ENCODE results near the gene LIPC. TPM values are rescaled to one million over a fixed set of nuclear protein-coding genes. Genes with fewer than 3 reads are reported as not detected.

Gene LIPC
- total RNA-seq, 1 donor from 2014 or later, result 0.62 TPM

DNA sequence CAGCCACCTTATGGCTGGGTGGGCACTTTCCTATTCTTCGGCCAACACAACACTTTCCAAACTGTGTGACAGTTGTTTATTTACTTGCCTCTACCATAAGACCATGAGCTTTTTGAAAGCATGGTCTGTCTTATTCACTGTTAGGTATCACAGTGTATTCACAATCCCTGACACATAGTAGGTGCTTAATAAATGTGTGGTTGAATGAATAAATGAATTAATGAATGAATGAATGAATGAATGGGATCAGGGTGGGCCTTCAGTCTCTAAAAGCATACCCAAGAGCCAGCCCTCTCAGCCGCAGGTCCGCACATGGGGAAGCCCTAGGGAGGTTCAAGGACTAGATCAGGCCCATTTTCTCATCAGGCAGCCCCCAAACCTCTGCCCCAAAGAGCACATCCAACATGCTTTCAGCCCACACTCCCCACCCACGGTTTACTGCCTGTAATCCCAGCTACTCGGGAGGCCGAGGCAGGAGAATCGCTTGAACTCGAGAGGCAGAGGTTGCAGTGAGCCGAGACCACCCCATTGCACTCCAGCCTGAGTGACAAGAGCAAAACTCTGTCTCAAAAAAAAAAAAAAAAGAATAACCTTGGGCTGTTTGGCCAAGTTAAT lies 95.9 kb downstream of the LIPC start:
- Mint-ChIP-seq H3K9me3 (no peaks in the 10 kb centered on the region), H3K27ac (no peak overlapping the region), H3K36me3 (ENCODE audit: low read depth) (no peaks in the 10 kb centered on the region), H3K4me3 (no peak overlapping the region), H3K4me1 (ENCODE audit: low read depth) (peaks cover 6% of the 10 kb centered on the region), H3K27me3 (ENCODE audit: insufficient read depth) (no peaks in the 10 kb centered on the region)
- no peak for DNase-seq (ENCODE audit: low spot score)
- intact Hi-C loops (cut with micrococcal nuclease), result no loop called here

DNA sequence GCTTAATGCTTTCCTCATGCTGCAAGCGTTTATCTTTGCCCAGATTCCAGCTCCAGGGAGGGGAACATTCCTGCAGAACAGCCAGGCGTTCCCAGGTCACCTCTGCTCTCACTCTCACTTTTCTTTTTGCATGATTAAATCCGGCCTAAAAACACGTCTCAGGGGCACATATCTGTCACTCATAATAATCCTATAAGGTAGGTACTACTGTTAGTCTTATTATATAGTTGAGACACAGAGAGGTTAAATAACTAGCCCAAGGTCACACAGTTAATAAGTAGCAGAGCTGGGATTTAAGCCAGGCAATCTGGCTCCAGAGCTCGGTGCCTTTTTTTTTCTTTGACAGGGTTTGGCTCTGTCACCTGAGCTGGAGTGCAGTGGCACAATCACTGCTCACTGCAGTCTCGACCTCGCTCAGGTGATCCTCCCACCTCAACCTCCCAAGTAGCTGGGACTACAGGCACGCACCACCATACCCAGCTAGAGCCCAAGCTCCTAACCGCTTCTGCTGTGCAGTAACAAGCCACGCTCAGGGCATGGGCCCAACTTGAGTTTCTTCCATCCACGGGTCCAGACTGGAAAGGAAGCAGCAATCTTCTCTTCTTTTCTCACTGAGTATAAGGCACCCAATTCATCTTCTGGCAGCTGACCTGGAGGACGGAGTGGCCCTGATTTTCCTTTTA lies 96.5 kb downstream of the LIPC start:
- Mint-ChIP-seq H3K27me3 (ENCODE audit: insufficient read depth) (no peaks in the 10 kb centered on the region), H3K9me3 (no peaks in the 10 kb centered on the region), H3K4me3 (no peak overlapping the region), H3K36me3 (ENCODE audit: low read depth) (no peaks in the 10 kb centered on the region), H3K4me1 (ENCODE audit: low read depth) (peaks cover 6% of the 10 kb centered on the region), H3K27ac (no peak overlapping the region)
- no peak for DNase-seq (ENCODE audit: low spot score)
- intact Hi-C loops (cut with micrococcal nuclease), result no loop called here

DNA sequence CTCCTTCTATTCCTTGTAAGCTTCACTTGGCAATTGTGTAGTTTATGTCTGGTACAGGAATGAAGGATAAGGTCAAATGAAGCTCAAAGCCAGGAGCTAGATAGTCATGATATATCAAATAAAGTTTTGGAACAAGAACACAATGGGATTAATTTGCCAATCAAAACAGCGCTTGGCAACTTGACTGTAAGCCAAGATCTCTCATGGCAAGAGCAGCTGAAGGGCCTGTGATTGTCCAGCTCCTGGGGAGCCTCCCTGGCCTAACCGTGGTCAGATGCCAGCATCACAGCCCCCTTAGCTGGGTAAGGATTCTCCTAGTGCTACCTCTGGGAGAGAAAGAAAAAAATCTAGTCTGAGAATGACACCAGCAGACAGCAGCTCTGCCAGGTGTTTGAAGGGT lies 97.2 kb downstream of the LIPC start:
- DNase-seq (ENCODE audit: low spot score), result no peak
- H3K27ac Mint-ChIP-seq, result no peak overlapping the region
- intact Hi-C loops (cut with micrococcal nuclease), result no loop called here
- H3K4me1 Mint-ChIP-seq (ENCODE audit: low read depth), result peaks cover 6% of the 10 kb centered on the region
- no peaks in the 10 kb centered on the region for H3K9me3 Mint-ChIP-seq
- H3K4me3 Mint-ChIP-seq, result no peak overlapping the region
- H3K36me3 Mint-ChIP-seq (ENCODE audit: low read depth), result peaks cover 3% of the 10 kb centered on the region
- H3K27me3 Mint-ChIP-seq (ENCODE audit: insufficient read depth), result peaks cover 3% of the 10 kb centered on the region

DNA sequence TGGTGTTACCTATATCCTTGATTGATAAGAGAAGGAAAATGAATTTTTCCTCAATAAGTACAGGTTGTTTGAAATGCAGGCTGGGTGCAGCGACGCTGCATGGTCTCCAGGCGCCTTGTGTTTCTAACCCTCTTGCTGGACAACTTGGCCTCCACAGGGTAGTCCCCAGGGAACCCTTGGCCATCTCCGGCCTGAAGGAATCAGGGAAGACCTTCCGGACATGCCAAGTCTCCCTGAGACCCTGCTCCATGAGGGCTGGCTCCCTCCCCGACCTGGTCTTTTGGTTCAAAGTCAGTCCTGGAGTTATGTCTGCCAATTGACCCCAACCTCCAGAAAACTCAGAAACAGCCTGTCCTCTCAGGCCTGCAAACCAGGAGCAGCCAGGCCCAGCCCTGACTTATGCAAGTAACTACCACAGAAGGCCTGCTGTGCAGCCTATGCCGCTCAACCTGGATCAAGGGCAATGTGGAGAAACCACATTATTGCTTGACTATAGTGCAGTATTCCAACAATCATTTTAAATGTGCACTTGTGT lies 98.3 kb downstream of the LIPC start:
- Mint-ChIP-seq H3K4me3 (no peak overlapping the region), H3K27me3 (ENCODE audit: insufficient read depth) (peaks cover 3% of the 10 kb centered on the region), H3K9me3 (no peaks in the 10 kb centered on the region), H3K4me1 (ENCODE audit: low read depth) (peaks cover 4% of the 10 kb centered on the region), H3K36me3 (ENCODE audit: low read depth) (peaks cover 3% of the 10 kb centered on the region), H3K27ac (no peak overlapping the region)
- DNase-seq (ENCODE audit: low spot score), result no peak
- intact Hi-C loops (cut with micrococcal nuclease), result no loop called here

DNA sequence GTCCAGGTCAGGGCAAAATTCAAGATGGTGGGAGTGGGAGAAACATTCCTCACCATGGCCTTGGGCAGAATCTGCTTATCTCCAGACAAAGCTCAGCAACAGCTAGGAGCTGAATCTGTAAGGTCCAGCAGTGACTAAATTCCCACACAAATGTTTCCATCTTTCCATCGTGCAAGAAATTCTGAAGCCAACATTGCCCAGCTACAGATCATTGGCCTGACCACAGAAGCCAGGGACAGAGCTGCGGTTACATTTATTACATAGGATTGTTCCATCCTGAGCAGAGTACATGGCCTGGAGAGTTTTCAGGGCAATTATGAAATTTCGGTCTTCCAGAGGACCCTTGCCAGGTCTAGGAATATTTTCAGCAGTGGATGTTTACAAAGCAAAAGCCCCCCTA lies 100.3 kb downstream of the LIPC start:
- Mint-ChIP-seq H3K27ac (no peak overlapping the region), H3K36me3 (ENCODE audit: low read depth) (peaks cover 3% of the 10 kb centered on the region), H3K4me1 (ENCODE audit: low read depth) (no peaks in the 10 kb centered on the region), H3K27me3 (ENCODE audit: insufficient read depth) (peaks cover 5% of the 10 kb centered on the region), H3K9me3 (no peaks in the 10 kb centered on the region), H3K4me3 (no peak overlapping the region)
- DNase-seq (ENCODE audit: low spot score), result no peak
- intact Hi-C loops (cut with micrococcal nuclease), result no loop called here

DNA sequence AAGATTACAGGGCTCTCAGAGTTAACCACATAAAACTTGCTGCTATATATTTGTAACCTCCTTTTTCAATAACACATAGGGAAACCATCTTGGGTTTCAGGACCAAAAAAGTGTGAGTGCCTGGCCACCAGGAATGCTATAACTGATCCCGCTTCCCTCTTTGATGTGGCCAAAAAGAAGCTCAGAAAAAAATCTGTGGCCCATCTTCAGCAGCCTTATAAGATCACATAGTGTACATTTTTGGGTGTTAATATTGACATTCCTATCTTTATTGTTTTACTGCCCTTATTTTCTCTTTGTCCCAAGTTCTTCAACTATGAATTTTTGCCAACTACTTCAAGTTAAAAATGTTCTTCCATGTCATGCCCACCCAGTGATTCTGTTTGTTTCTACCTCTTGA lies 102.8 kb downstream of the LIPC start:
- H3K27ac Mint-ChIP-seq, result no peak overlapping the region
- H3K4me3 Mint-ChIP-seq, result no peak overlapping the region
- peaks cover 3% of the 10 kb centered on the region for H3K36me3 Mint-ChIP-seq (ENCODE audit: low read depth)
- no peaks in the 10 kb centered on the region for H3K9me3 Mint-ChIP-seq
- DNase-seq (ENCODE audit: low spot score), result no peak
- peaks cover 8% of the 10 kb centered on the region for H3K27me3 Mint-ChIP-seq (ENCODE audit: insufficient read depth)
- intact Hi-C loops (cut with micrococcal nuclease), result no loop called here
- no peaks in the 10 kb centered on the region for H3K4me1 Mint-ChIP-seq (ENCODE audit: low read depth)

DNA sequence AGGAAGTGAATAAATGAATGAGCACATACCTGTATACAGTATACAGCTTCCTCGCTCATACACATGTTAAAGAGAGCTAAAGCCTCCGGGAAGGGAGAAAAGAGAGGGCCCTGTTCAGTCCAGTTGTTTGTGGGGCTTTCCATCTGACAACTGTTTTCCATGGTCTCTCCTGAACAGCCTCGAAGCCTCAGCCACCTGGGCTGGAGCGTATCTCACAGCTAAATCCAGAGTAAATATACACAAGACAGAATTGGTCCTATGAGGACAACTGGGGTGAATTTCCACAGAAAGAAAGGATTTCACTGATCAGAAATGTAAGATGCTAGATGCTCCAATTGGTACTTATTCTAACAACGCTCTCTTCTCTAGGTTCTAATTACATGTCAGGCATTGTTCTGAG lies 103.5 kb downstream of the LIPC start:
- DNase-seq (ENCODE audit: low spot score), result no peak
- intact Hi-C loops (cut with micrococcal nuclease), result no loop called here
- no peak overlapping the region for H3K4me3 Mint-ChIP-seq
- no peaks in the 10 kb centered on the region for H3K9me3 Mint-ChIP-seq
- no peaks in the 10 kb centered on the region for H3K4me1 Mint-ChIP-seq (ENCODE audit: low read depth)
- peaks cover 3% of the 10 kb centered on the region for H3K36me3 Mint-ChIP-seq (ENCODE audit: low read depth)
- H3K27me3 Mint-ChIP-seq (ENCODE audit: insufficient read depth), result peaks cover 8% of the 10 kb centered on the region
- H3K27ac Mint-ChIP-seq, result no peak overlapping the region

DNA sequence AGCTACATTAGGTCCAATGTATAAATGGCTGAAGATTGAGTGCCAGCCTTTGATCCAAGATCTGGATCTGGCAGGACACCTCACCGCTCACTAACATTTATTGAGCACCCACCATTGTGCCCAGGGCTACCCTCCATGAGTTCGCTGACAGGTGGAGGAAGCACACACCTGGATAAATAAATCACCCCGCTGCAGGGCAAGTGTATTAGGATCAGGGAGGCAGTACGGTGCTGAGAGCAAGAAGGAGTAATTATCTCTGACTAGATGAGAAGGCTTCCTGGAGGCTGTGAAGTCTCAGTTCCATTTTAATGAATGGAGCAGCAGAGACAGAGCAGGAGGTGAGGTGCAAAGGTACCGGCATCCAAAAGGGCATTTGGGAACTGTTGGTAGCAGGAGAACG lies 104.1 kb downstream of the LIPC start:
- Mint-ChIP-seq H3K27ac (no peak overlapping the region), H3K9me3 (no peaks in the 10 kb centered on the region), H3K27me3 (ENCODE audit: insufficient read depth) (peaks cover 8% of the 10 kb centered on the region), H3K4me1 (ENCODE audit: low read depth) (no peaks in the 10 kb centered on the region), H3K36me3 (ENCODE audit: low read depth) (peaks cover 5% of the 10 kb centered on the region), H3K4me3 (no peak overlapping the region)
- intact Hi-C loops (cut with micrococcal nuclease), result no loop called here
- DNase-seq (ENCODE audit: low spot score), result no peak

DNA sequence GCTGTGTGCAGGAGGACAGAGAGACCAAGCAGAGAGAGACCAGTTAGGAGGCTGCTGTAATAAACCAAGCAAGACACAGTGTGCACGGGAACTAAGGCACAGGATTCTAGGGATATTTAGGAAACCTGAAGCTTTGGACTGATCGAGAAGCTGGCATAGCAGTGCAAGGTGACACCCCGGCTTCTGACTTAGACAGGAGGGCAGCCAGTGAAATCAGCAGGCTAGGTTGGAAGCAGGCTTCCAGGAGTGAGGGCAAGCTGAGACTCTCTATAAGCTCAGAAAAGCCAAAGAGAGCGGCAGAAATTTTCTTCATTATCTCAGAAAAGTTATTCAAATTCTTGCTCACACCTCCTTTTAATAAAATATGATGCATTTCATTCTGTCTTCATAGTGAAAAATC lies 104.6 kb downstream of the LIPC start:
- peaks cover 5% of the 10 kb centered on the region for H3K36me3 Mint-ChIP-seq (ENCODE audit: low read depth)
- intact Hi-C loops (cut with micrococcal nuclease), result no loop called here
- no peaks in the 10 kb centered on the region for H3K9me3 Mint-ChIP-seq
- no peak overlapping the region for H3K4me3 Mint-ChIP-seq
- H3K27me3 Mint-ChIP-seq (ENCODE audit: insufficient read depth), result peaks cover 8% of the 10 kb centered on the region
- no peaks in the 10 kb centered on the region for H3K4me1 Mint-ChIP-seq (ENCODE audit: low read depth)
- no peak overlapping the region for H3K27ac Mint-ChIP-seq
- DNase-seq (ENCODE audit: low spot score), result no peak

DNA sequence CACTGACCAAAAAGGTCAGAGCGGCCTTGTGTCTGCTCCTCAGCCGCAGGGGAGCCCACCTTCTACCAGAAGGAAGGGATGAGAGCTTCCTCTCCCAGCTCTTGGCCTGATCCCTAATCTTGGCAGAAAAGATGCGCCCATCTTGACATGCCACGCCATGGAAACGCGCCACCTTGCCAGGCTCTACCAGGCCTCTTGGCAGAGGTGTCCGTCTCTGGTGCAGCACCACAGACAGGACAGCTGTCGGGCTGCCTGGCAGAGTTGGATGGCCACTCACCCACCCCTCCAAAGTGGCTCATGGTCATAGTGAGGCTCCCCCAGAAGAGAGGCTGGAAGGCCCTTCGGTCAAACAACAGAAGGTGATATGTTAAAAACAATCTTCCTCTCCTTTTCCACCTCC lies 105.2 kb downstream of the LIPC start:
- Mint-ChIP-seq H3K4me3 (no peak overlapping the region), H3K9me3 (no peaks in the 10 kb centered on the region), H3K27ac (no peak overlapping the region), H3K4me1 (ENCODE audit: low read depth) (peaks cover 3% of the 10 kb centered on the region), H3K27me3 (ENCODE audit: insufficient read depth) (peaks cover 8% of the 10 kb centered on the region), H3K36me3 (ENCODE audit: low read depth) (peaks cover 5% of the 10 kb centered on the region)
- intact Hi-C loops (cut with micrococcal nuclease), result no loop called here
- DNase-seq (ENCODE audit: low spot score), result no peak

DNA sequence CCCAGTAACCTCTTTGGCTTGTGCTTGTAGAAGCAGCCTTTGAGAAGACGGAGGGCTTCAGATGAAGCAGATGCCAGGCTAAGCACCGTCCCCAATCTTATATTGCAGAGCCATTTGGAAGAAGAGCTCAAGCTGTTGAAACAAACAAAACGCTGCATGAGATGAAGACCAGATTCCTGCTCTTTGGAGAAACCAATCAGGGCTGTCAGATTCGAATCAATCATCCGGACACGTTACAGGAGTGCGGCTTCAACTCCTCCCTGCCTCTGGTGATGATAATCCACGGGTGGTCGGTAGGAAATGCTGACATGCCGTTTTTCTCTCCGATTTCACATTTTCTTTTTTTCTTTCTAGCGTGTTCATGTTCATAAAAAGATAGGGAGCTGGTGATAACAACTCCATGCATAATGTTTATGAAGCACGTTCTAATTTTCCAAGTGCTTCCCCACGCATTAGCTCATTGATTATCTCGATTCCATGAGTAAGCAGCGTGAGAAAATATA lies 106.5 kb downstream of the LIPC start:
- no peak for DNase-seq (ENCODE audit: low spot score)
- Mint-ChIP-seq H3K36me3 (ENCODE audit: low read depth) (peaks cover 5% of the 10 kb centered on the region), H3K4me1 (ENCODE audit: low read depth) (peaks cover 8% of the 10 kb centered on the region), H3K4me3 (no peak overlapping the region), H3K27ac (no peak overlapping the region), H3K9me3 (no peaks in the 10 kb centered on the region), H3K27me3 (ENCODE audit: insufficient read depth) (peaks cover 8% of the 10 kb centered on the region)
- intact Hi-C loops (cut with micrococcal nuclease), result no loop called here

DNA sequence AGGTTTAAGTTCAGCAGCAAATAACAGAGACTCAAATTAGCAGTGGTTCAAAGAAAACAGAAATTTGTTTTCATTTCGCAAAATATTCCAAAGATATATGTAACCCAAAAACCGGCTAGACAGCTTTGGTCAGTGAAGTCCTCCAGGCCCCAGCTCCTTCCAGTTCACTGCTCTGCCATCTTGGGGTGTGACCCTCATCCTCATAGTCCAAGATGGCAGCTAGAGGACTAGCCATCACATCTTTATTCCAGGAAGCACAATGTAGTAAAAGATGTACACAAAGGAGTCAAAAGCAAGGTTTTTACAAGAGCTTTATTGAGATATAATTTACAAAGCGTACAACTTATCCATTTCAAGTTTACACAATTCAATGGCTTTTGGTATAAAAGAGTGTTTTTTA lies 107.1 kb downstream of the LIPC start:
- intact Hi-C loops (cut with micrococcal nuclease), result no loop called here
- H3K36me3 Mint-ChIP-seq (ENCODE audit: low read depth), result peaks cover 2% of the 10 kb centered on the region
- peaks cover 8% of the 10 kb centered on the region for H3K4me1 Mint-ChIP-seq (ENCODE audit: low read depth)
- DNase-seq (ENCODE audit: low spot score), result no peak
- peaks cover 5% of the 10 kb centered on the region for H3K27me3 Mint-ChIP-seq (ENCODE audit: insufficient read depth)
- no peaks in the 10 kb centered on the region for H3K9me3 Mint-ChIP-seq
- H3K4me3 Mint-ChIP-seq, result no peak overlapping the region
- no peak overlapping the region for H3K27ac Mint-ChIP-seq

DNA sequence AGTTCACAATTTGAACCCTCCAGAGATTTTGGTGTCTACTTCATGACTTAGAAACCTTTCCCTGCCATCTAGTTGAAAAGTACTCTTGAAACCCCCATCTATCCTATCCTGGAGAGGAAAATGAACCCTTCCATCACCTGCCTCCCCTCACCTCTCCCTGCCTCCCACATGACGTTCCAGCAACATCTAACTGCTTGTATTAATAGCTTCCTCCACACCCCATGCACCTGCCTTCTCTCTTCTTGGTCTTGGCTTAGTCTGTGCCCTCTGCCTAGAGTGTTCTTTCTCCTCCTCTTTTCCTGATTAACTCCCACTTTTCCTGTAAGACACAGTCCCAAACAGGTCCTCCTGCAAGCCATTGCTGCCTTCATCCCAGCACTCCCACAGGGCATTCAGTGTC lies 107.8 kb downstream of the LIPC start:
- Mint-ChIP-seq H3K27ac (no peak overlapping the region), H3K4me1 (ENCODE audit: low read depth) (peaks cover 10% of the 10 kb centered on the region), H3K36me3 (ENCODE audit: low read depth) (peaks cover 2% of the 10 kb centered on the region), H3K27me3 (ENCODE audit: insufficient read depth) (peaks cover 4% of the 10 kb centered on the region), H3K4me3 (no peak overlapping the region), H3K9me3 (no peaks in the 10 kb centered on the region)
- intact Hi-C loops (cut with micrococcal nuclease), result no loop called here
- no peak for DNase-seq (ENCODE audit: low spot score)
